Epithelial cell of esophagus (primary cell): ENCODE data around the gene HYDIN.

ENCODE experiments used
- DNase-seq: peaks from one replicate; pipeline ENCODE4 v3.0.0; 2010; ENCODE audit warnings: low read depth
- H3K4me3 ChIP-seq: 2 replicates; pipeline ENCODE4 v1.5.1; 2011; ENCODE audit warnings: mild to moderate bottlenecking, low read length, control low read depth
- CTCF ChIP-seq: IDR thresholded peaks from 2 replicates; pipeline ENCODE4 v1.5.1; 2011; ENCODE audit warnings: low read depth, mild to moderate bottlenecking, low read length, control low read depth, inconsistent platforms; ENCODE audit not compliant: insufficient read depth; ENCODE audit errors: missing control alignments

Gene HYDIN

GRCh38 chr16:70766658-70767057 lies 463.9 kb downstream of the HYDIN start:
- no peak for TF ChIP-seq CTCF
- no peak overlapping the region for H3K4me3 ChIP-seq
- no peak for DNase-seq

- no peak overlapping the region for H3K4me3 ChIP-seq
- DNase-seq = no peak
- no peak for TF ChIP-seq CTCF
These were observed 464.3 kb downstream of the HYDIN start for GRCh38 chr16:70766176-70766575.

- TF ChIP-seq CTCF = no peak
- H3K4me3 ChIP-seq = no peak overlapping the region
- no peak for DNase-seq
These were observed 465.0 kb downstream of the HYDIN start for GRCh38 chr16:70765491-70765890.

GRCh38 chr16:70764632-70765031 lies 465.9 kb downstream of the HYDIN start:
- no peak overlapping the region for H3K4me3 ChIP-seq
- TF ChIP-seq CTCF = no peak

GRCh38 chr16:70760221-70760620 lies 470.3 kb downstream of the HYDIN start:
- no peak for TF ChIP-seq CTCF
- DNase-seq = no peak
- no peak overlapping the region for H3K4me3 ChIP-seq

More at GRCh38 chr16:70764632-70765031, 465.9 kb downstream of the HYDIN start:
- DNase-seq = no peak

- no peak for TF ChIP-seq CTCF
- DNase-seq = no peak
- no peak overlapping the region for H3K4me3 ChIP-seq
These were observed 470.9 kb downstream of the HYDIN start for GRCh38 chr16:70759666-70760065.

- no peak for DNase-seq
- H3K4me3 ChIP-seq = no peak overlapping the region
- no peak for TF ChIP-seq CTCF
These were observed 471.7 kb downstream of the HYDIN start for GRCh38 chr16:70758786-70759185.
